ENCODE measurements around the gene FGF6.

Gene FGF6

DNA sequence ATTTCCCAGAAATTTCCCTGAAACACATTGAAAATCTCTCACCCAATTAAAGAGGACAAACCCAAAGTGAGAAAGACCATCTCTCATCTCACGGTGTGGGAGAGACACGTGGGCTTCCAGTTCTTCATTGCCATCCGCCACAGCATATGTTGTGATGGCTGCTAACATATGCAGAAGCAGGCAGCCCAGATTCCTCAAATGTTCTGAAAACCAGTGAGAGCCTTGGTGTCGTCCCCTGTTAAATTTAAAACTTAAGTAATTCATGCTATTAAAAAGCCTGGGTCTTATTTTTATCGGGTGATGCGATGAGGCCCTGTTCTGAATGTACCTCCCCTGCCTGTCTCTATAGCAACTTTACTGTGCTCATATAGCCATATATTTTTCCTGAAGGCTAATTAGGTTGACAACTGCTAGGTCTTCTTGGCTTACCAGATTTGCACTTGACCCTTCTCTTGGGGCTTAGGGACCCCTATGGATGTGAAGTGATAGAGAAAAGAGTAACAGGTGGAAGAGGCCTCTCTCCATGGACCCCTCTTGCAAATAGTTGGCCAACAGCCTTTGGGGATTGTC lies 2.8 kb upstream of the FGF6 start:
- Histone ChIP-seq H3K4me3 (ENCODE audit: low read length) (no peak overlapping the region), H3K4me1 (ENCODE audit: low read length) (peaks cover 8% of the 10 kb centered on the region; the same call in 1 of the 2 replicates), H3K4me2 (ENCODE audit: low read depth, low read length) (no peak overlapping the region), H4K20me1 (ENCODE audit: insufficient read depth, low read length) (no peaks in the 10 kb centered on the region), H3K9ac (ENCODE audit: low read length) (no peak overlapping the region), H2AFZ (ENCODE audit: low read length) (no peak overlapping the region), H3K9me2 (replicated peaks; ENCODE audit: insufficient read depth, low read length) (no peaks in the 10 kb centered on the region), H3K79me2 (ENCODE audit: low read length) (no peaks in the 10 kb centered on the region), H3K27me3 (replicated peaks; ENCODE audit: insufficient read depth, low read length) (no peaks in the 10 kb centered on the region), H3F3A (ENCODE audit: insufficient read depth, low read length) (no peaks in the 10 kb centered on the region), H3K27ac (ENCODE audit: low read length) (no peak overlapping the region), H3K36me3 (replicated peaks; ENCODE audit: insufficient read depth, low read length) (no peaks in the 10 kb centered on the region), H3K9me3 (replicated peaks; ENCODE audit: insufficient read depth, low read length) (no peaks in the 10 kb centered on the region)
- no peak for DNase-seq
- TF ChIP-seq EZH2 (optimal IDR thresholded peaks at IDR 0.05; ENCODE audit: low read depth, low read length): no peak
- TF ChIP-seq EZH2phosphoT487 (IDR thresholded peaks at IDR 0.05; ENCODE audit: low read length): no peak
- TF ChIP-seq CTCF (IDR thresholded peaks at IDR 0.05; ENCODE audit: low read length): no peak

GRCh38 chr12:4447151-4447550 lies 1.5 kb upstream of the FGF6 start:
- Histone ChIP-seq H3K27ac (ENCODE audit: low read length) (no peak overlapping the region), H3F3A (ENCODE audit: insufficient read depth, low read length) (no peaks in the 10 kb centered on the region), H3K9me3 (replicated peaks; ENCODE audit: insufficient read depth, low read length) (no peaks in the 10 kb centered on the region), H3K79me2 (ENCODE audit: low read length) (no peaks in the 10 kb centered on the region), H3K27me3 (replicated peaks; ENCODE audit: insufficient read depth, low read length) (0 out of 2 replicates have a peak, but pooled peaks cover 6% of the 10 kb centered on the region), H3K4me1 (ENCODE audit: low read length) (peaks cover 8% of the 10 kb centered on the region; the same call in 1 of the 2 replicates), H2AFZ (ENCODE audit: low read length) (no peak overlapping the region), H4K20me1 (ENCODE audit: insufficient read depth, low read length) (no peaks in the 10 kb centered on the region), H3K4me2 (ENCODE audit: low read depth, low read length) (no peak overlapping the region), H3K9ac (ENCODE audit: low read length) (no peak overlapping the region), H3K9me2 (replicated peaks; ENCODE audit: insufficient read depth, low read length) (no peaks in the 10 kb centered on the region), H3K4me3 (ENCODE audit: low read length) (no peak overlapping the region), H3K36me3 (replicated peaks; ENCODE audit: insufficient read depth, low read length) (no peaks in the 10 kb centered on the region)
- DNase-seq: no peak
- TF ChIP-seq EZH2 (optimal IDR thresholded peaks at IDR 0.05; ENCODE audit: low read depth, low read length): no peak
- TF ChIP-seq EZH2phosphoT487 (IDR thresholded peaks at IDR 0.05; ENCODE audit: low read length): no peak
- no peak for TF ChIP-seq CTCF (IDR thresholded peaks at IDR 0.05; ENCODE audit: low read length)

- Histone ChIP-seq H3K9ac (ENCODE audit: low read length) (no peak overlapping the region), H3K36me3 (replicated peaks; ENCODE audit: insufficient read depth, low read length) (no peaks in the 10 kb centered on the region), H3K27me3 (replicated peaks; ENCODE audit: insufficient read depth, low read length) (0 out of 2 replicates have a peak, but pooled peaks cover 6% of the 10 kb centered on the region), H3K27ac (ENCODE audit: low read length) (no peak overlapping the region), H2AFZ (ENCODE audit: low read length) (no peak overlapping the region), H3K79me2 (ENCODE audit: low read length) (no peaks in the 10 kb centered on the region), H3K9me3 (replicated peaks; ENCODE audit: insufficient read depth, low read length) (no peaks in the 10 kb centered on the region), H3K4me2 (ENCODE audit: low read depth, low read length) (no peak overlapping the region), H3K4me1 (ENCODE audit: low read length) (peaks cover 8% of the 10 kb centered on the region; the same call in 1 of the 2 replicates), H3K9me2 (replicated peaks; ENCODE audit: insufficient read depth, low read length) (no peaks in the 10 kb centered on the region), H3K4me3 (ENCODE audit: low read length) (no peak overlapping the region), H3F3A (ENCODE audit: insufficient read depth, low read length) (no peaks in the 10 kb centered on the region), H4K20me1 (ENCODE audit: insufficient read depth, low read length) (no peaks in the 10 kb centered on the region)
- TF ChIP-seq CTCF (IDR thresholded peaks at IDR 0.05; ENCODE audit: low read length) (no peak), EZH2 (optimal IDR thresholded peaks at IDR 0.05; ENCODE audit: low read depth, low read length) (no peak), EZH2phosphoT487 (IDR thresholded peaks at IDR 0.05; ENCODE audit: low read length) (no peak)
- DNase-seq: no peak
Measured at GRCh38 chr12:4446335-4446734, 720 bp upstream of the FGF6 start.

All from MM.1S (cell line).